Cardiac fibroblast (primary cell): ENCODE results near the gene TENM4.
A peak's percentile ranks its signal among the peaks of the same experiment; 100 is the strongest.

Experiments used
- DNase-seq, 2 donors: peaks; one replicate each; pipeline versions ENCODE4 v3.0.0 to v3.0.0-alpha.2; 2010; ENCODE audit warnings: low read depth in 2 of 2
- H3K4me3 ChIP-seq, 2 donors: replicated peaks in 1 of 2; 1 replicate in 1 of 2; 2 replicates in 1 of 2; pipeline ENCODE4 v1.5.1; 2011; ENCODE audit warnings: low read depth in 2 of 2, low read length in 2 of 2, mild to moderate bottlenecking in 2 of 2, moderate library complexity in 1 of 2
- CTCF ChIP-seq: IDR thresholded peaks from one replicate; pipeline ENCODE4 v1.5.1; 2011; ENCODE audit warnings: low read depth, mild to moderate bottlenecking, low read length, inconsistent platforms

TENM4 gene

GRCh38 chr11:79431535-79431934 lies 9.3 kb downstream of the TENM4 start:
- DNase-seq = peak in 1 of 2 donors; percentile 91
- no peak overlapping the region for H3K4me3 ChIP-seq
- TF ChIP-seq CTCF = no peak

GRCh38 chr11:79430280-79430679 lies 10.6 kb downstream of the TENM4 start:
- no peak overlapping the region for H3K4me3 ChIP-seq
- DNase-seq = no peak
- TF ChIP-seq CTCF = no peak

- no peak for DNase-seq
- no peak overlapping the region for H3K4me3 ChIP-seq
- TF ChIP-seq CTCF = no peak
Measured at GRCh38 chr11:79428406-79428805, 12.4 kb downstream of the TENM4 start.

- no peak for DNase-seq
- H3K4me3 ChIP-seq = no peak overlapping the region
- no peak for TF ChIP-seq CTCF
Measured at GRCh38 chr11:79427611-79428327, 13.1 kb downstream of the TENM4 start.

GRCh38 chr11:79427126-79427525 lies 13.7 kb downstream of the TENM4 start:
- H3K4me3 ChIP-seq = no peak overlapping the region
- TF ChIP-seq CTCF = no peak
- DNase-seq = no peak

- DNase-seq = no peak
- TF ChIP-seq CTCF = no peak
- no peak overlapping the region for H3K4me3 ChIP-seq
Measured at GRCh38 chr11:79425463-79425862, 15.4 kb downstream of the TENM4 start.

- no peak overlapping the region for H3K4me3 ChIP-seq
- no peak for DNase-seq
- no peak for TF ChIP-seq CTCF
Measured at GRCh38 chr11:79423736-79424135, 17.1 kb downstream of the TENM4 start.
